Heart left ventricle (tissue), 13 donors: Measurements from ENCODE around the gene CHRNA3.

Experiments
- POLR2A ChIP-seq, 2 donors: fragments of 450-650 bp; IDR thresholded peaks; one replicate each; pipeline ENCODE4 v1.6.1; 2017; ENCODE audit warnings: antibody characterized with exemption in 2 of 2, mild to moderate bottlenecking in 2 of 2, moderate library complexity in 2 of 2
- TF ChIP-seq, protein P1 (sequence below), 12 donors: fragments of 200-600 bp; sonication (generic) in 4 of 12; IDR thresholded peaks; one replicate each; pipeline versions ENCODE4 v1.5.0 to v1.8.0; 2018 to 2022; ENCODE audit warnings: antibody characterized with exemption in 12 of 12, mild to moderate bottlenecking in 5 of 12
- donor health status: ischemic (EF 13 %, LVEDD 7.1; RV severe dilation, severe dysfunction).
- donor health status: DM: no; HTN: yes; CAD: no.
- donor health status: DM: no; HTN: no; CAD: no.
- donor health status: ischemic (EF 25% LVEDD 6.9; RV normal size, moderate dysfunction).
- donor health status: ischemic (EF 25% LVEDD 5.7; RV mildly dilated, moderate dysfunction).
- donor health status: ischemic (EF 35%, LVEDD 5.7; RV mildly dilated, moderate dysfunction).
- donor health status: nonischemic (EF 11% LVEDD 7.7; RV severe dilation, severe dysfunction).
- donor health status: DM: yes; HTN: yes; CAD: no.
- donor health status: PGD.
- donor health status: ischemic (EF 29% LVEDD 5.4; RV normal size, mild dysfunction).
- donor health status: nonischemic (EF 23%, LVEDD 6.1; RV moderate dilation, normal function).

DNA sequence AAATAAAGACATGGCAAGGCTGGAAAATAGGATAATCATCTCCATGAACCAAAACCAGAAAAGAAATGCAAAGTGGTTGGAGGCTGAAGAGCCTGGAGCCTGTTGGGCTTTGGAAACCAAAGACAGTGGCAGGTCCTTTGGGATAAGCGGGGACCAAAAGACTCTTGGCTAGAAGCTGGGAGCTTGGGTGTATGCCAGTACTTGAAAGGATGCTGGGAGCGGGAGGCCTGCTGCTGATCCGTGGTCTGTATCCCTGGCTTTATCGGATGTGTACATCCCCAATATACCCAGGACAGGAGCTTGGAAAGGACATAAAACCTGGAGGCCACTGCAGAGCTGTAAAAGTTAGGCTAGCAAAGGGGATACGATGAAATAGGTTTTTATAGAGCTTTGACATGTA is 21.5 kb upstream of the CHRNA3 start:
- TF ChIP-seq, protein P1, sequence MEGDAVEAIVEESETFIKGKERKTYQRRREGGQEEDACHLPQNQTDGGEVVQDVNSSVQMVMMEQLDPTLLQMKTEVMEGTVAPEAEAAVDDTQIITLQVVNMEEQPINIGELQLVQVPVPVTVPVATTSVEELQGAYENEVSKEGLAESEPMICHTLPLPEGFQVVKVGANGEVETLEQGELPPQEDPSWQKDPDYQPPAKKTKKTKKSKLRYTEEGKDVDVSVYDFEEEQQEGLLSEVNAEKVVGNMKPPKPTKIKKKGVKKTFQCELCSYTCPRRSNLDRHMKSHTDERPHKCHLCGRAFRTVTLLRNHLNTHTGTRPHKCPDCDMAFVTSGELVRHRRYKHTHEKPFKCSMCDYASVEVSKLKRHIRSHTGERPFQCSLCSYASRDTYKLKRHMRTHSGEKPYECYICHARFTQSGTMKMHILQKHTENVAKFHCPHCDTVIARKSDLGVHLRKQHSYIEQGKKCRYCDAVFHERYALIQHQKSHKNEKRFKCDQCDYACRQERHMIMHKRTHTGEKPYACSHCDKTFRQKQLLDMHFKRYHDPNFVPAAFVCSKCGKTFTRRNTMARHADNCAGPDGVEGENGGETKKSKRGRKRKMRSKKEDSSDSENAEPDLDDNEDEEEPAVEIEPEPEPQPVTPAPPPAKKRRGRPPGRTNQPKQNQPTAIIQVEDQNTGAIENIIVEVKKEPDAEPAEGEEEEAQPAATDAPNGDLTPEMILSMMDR (IDR thresholded peaks at IDR 0.05) = no peak
- TF ChIP-seq POLR2A (IDR thresholded peaks at IDR 0.05) = no peak
